Effector memory CD8-positive, alpha-beta T cell (primary cell): ENCODE measurements around the gene NT5C2.

ENCODE experiments used
- ATAC-seq: fragments of 150-1000 bp; cut with Tn5 transposase; replicated peaks from 2 replicates; pipeline ENCODE4 v1.10.0; 2021; ENCODE audit warnings: mild to moderate bottlenecking, moderate library complexity
- DNase-seq, 3 experiments: peaks; one replicate each; pipeline ENCODE4 v3.0.0; 2021
- H3K27ac Mint-ChIP-seq, 2 donors: one replicate each; pipeline ENCODE4 v1.8.0; 2022; ENCODE audit warnings: mild to moderate bottlenecking in 2 of 2, mixed read lengths in 2 of 2, moderate library complexity in 2 of 2
- H3K27me3 Mint-ChIP-seq, 2 donors: one replicate each; pipeline ENCODE4 v1.8.0; 2022; ENCODE audit warnings: mixed read lengths in 2 of 2
- H3K36me3 Mint-ChIP-seq: one replicate; pipeline ENCODE4 v1.8.0; 2022; ENCODE audit warnings: mild to moderate bottlenecking, moderate library complexity, mixed read lengths; ENCODE audit not compliant: insufficient read depth
- H3K4me1 Mint-ChIP-seq, 2 donors: one replicate each; pipeline ENCODE4 v1.8.0; 2022; ENCODE audit warnings: low read depth in 2 of 2, mixed read lengths in 2 of 2
- H3K4me3 Mint-ChIP-seq, 2 donors: one replicate each; pipeline ENCODE4 v1.8.0; 2022; ENCODE audit warnings: mild to moderate bottlenecking in 2 of 2, mixed read lengths in 2 of 2, moderate library complexity in 2 of 2
- H3K9me3 Mint-ChIP-seq, 2 donors: one replicate each; pipeline ENCODE4 v1.8.0; 2022; ENCODE audit warnings: mixed read lengths in 2 of 2

NT5C2 gene

DNA sequence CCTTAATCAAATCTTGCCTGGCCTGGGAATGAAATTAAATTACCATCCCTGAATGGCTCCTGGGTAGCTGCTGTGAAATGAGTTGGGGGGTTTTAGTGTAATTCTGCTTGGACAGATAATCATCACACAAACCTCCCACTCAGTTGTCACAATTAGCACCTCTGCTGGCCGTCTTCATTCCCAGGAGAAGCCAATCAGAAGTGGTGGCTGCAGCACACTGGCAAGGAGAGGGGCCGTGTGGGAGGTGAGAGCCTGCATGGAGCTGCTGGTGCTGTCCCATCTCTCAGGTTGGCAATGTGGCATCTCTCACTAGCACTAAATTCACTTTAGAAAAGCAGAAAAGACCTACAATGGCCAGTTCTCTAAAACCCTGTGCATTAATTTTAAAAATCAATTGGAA, 92.5 kb downstream of the NT5C2 start:
- H3K27me3 Mint-ChIP-seq: no peaks in the 10 kb centered on the region
- peaks cover 0 to 2% of the 10 kb centered on the region in 2 donors for H3K4me1 Mint-ChIP-seq
- peaks cover 45% of the 10 kb centered on the region for H3K36me3 Mint-ChIP-seq
- DNase-seq (no peak), ATAC-seq (no peak)
- H3K4me3 Mint-ChIP-seq: no peak overlapping the region
- H3K9me3 Mint-ChIP-seq: no peaks in the 10 kb centered on the region
- peak overlapping the region in 1 of 2 donors; percentile 28 for H3K27ac Mint-ChIP-seq

DNA sequence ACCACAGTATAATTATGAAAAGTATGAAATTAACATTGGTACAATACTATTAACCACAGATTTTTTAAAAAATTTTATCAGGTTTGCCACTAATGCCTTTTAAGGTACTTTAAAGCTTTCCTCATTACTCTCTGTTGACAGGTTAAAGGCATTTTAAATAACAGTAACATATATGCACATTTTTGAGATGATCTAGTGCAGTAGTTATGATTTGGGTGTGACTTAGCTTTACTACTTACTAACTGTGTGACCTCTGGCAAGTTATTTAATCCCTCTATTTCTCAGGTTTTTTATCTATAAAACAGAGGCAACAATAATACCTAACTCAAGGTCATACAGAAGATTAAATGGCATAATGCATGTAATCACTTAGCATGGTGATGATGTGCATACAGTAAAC, 94.8 kb downstream of the NT5C2 start:
- no peak for ATAC-seq
- no peak for DNase-seq
- H3K9me3 Mint-ChIP-seq: no peaks in the 10 kb centered on the region
- no peak overlapping the region for H3K4me3 Mint-ChIP-seq
- peaks cover 0 to 2% of the 10 kb centered on the region in 2 donors for H3K4me1 Mint-ChIP-seq
- H3K27ac Mint-ChIP-seq: peak overlapping the region in 1 of 2 donors; percentile 4
- no peaks in the 10 kb centered on the region for H3K27me3 Mint-ChIP-seq
- H3K36me3 Mint-ChIP-seq: peaks cover 58% of the 10 kb centered on the region

DNA sequence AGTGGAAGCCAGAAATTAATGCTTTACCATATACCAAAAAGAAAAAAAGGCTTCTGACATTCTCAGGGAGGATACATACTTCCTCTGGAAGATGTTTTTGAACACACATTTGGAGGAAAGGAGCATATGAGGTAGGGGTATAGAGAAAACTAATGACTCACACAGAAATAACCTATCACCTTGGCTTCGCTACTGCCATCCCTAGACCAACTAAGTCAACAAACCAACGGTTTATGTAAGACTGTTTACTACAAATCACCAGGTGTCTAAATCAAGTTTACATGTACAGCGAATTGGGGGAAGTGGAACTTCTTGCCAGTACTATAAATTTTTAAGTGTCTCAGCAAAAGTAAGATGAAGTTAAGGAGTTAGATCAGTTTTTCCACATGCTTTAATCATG, 96.9 kb downstream of the NT5C2 start:
- Mint-ChIP-seq H3K36me3 (peaks cover 73% of the 10 kb centered on the region), H3K27ac (peak overlapping the region; percentile 44 to 49), H3K4me3 (no peak overlapping the region), H3K27me3 (no peaks in the 10 kb centered on the region), H3K9me3 (no peaks in the 10 kb centered on the region), H3K4me1 (no peaks in the 10 kb centered on the region)
- no peak for ATAC-seq
- DNase-seq: no peak

DNA sequence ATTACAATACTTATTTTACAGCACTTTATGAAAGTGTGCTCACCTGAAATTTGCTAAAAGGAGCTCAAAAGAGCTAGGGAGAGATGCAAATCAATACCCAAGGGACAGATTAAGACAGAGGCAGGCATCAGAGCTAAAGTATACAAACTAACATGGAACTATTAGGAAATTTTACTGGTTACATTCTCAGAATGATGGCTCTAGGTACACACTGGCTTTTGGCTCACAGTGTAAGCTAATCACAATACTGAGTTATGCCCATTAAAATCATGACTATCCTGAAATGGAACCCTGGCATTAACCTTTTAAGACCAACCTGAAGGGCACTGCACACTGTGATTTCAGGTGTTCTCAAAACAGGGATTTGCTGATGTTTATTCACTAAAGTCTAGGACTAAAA, 98.1 kb downstream of the NT5C2 start:
- no peaks in the 10 kb centered on the region for H3K27me3 Mint-ChIP-seq
- H3K27ac Mint-ChIP-seq: no peak overlapping the region
- no peak for ATAC-seq

DNA sequence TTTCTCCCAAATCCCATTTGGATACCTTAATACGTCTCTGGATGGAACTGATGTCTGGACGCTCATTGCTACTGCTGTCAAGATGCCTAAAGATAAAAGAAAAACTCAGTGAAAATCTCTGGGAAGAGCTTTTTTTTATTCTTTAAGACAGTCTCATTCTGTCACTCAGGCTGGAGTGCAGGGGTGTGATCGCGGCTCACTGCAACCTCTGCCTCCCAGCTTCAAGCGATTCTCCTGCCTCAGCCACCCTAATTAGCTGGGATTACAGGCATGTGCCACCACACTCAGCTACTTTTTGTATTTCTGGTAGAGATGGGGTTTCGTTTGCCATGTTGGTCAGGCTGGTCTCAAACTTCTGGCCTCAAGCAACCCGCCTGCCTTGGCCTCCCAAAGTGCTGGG, 102.2 kb downstream of the NT5C2 start:
- H3K27me3 Mint-ChIP-seq: no peaks in the 10 kb centered on the region
- no peaks in the 10 kb centered on the region for H3K9me3 Mint-ChIP-seq
- H3K36me3 Mint-ChIP-seq: peaks cover 65% of the 10 kb centered on the region
- H3K4me3 Mint-ChIP-seq: no peak overlapping the region
- no peaks in the 10 kb centered on the region for H3K4me1 Mint-ChIP-seq
- H3K27ac Mint-ChIP-seq: peak overlapping the region in 1 of 2 donors; percentile 59
- ATAC-seq: no peak
- DNase-seq: no peak

More for the DNA sequence above, 98.1 kb downstream of the NT5C2 start:
- no peak for DNase-seq
- Mint-ChIP-seq H3K36me3 (peaks cover 71% of the 10 kb centered on the region), H3K4me1 (no peaks in the 10 kb centered on the region), H3K9me3 (no peaks in the 10 kb centered on the region), H3K4me3 (no peak overlapping the region)

DNA sequence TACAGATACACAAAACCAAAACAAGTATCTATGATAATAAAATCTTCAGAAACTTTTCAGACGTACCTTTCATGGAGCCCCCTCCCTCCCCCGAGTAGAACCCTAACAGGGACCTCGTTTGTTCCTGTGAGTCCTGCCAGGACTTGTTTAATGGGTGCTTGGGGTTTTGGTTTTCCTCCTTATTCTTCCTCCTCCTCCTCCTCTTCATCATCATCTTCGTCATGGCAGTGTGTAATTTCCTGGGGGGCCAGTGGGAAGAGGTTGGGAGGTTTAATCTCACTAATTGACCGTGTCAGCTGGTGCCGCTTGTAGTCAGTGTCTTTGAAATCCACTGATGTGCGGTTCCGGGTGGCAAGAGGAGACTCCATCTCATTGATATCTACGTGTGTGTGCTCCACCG, 103.6 kb downstream of the NT5C2 start:
- peaks cover 68% of the 10 kb centered on the region for H3K36me3 Mint-ChIP-seq
- H3K27me3 Mint-ChIP-seq: no peaks in the 10 kb centered on the region
- no peaks in the 10 kb centered on the region for H3K4me1 Mint-ChIP-seq
- H3K9me3 Mint-ChIP-seq: no peaks in the 10 kb centered on the region
- H3K27ac Mint-ChIP-seq: peak overlapping the region in 1 of 2 donors; percentile 3
- no peak for DNase-seq
- H3K4me3 Mint-ChIP-seq: no peak overlapping the region
- no peak for ATAC-seq

DNA sequence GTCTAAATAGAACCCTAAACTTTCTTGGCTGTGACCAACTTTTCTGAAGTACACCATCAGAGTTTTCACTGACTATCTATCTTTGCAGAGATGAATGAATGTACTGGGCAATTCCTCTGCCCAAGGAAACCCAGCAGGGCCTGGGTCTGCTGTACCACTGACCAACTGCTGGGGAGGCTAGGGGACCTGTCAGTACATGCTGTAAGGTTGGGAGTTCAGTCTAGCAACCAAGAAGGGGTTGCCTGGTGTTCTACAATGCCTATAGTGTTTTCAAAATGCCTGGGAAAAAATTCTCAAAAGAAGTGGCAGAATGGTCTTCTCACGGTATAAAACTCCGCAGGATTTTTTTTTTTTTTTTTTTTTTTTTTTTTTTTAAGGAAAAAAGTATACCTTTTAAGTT, 106.3 kb downstream of the NT5C2 start:
- Mint-ChIP-seq H3K9me3 (no peaks in the 10 kb centered on the region), H3K4me1 (no peaks in the 10 kb centered on the region), H3K36me3 (peaks cover 49% of the 10 kb centered on the region), H3K4me3 (no peak overlapping the region), H3K27me3 (no peaks in the 10 kb centered on the region), H3K27ac (no peak overlapping the region)
- DNase-seq (no peak), ATAC-seq (no peak)

DNA sequence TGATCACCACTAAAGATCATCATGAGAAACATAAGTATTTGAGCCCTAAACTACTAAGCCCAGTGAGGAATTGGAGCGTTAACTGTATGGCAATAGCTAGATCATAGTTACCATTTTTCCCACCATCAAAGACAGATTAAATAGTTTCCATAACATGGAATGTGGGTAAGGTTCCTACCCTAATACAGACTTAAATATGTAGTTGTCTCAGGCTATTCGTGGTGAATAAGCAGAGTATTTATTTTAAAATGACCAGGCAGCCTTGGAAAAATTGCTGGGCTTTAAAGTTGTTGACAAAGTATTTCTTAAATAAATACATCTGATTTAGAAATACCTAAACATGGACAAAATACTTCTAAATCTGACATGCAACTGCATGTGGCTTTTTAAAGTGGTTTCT, 106.8 kb downstream of the NT5C2 start:
- H3K36me3 Mint-ChIP-seq: peaks cover 44% of the 10 kb centered on the region

DNA sequence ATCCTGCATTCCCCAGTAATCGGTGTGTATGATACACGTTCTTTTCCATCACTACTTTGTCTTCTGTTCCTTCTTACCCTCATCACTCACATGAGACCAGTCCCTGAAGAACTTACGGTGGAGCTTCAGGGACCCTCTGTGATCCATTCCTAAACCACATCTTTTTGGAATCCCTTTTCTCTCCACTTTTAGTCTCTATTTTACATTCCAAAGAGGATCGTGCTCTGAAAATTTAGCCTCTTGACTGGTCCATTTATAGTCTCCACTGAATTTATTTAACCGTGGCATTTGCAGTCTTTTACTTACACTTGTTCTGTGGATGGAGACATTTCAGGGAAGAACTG, 109.1 kb downstream of the NT5C2 start:
- H3K27ac Mint-ChIP-seq: no peak overlapping the region
- H3K4me3 Mint-ChIP-seq: no peak overlapping the region
- peaks cover 0 to 3% of the 10 kb centered on the region in 2 donors for H3K4me1 Mint-ChIP-seq
- peaks cover 26% of the 10 kb centered on the region for H3K36me3 Mint-ChIP-seq
- no peaks in the 10 kb centered on the region for H3K9me3 Mint-ChIP-seq
- no peaks in the 10 kb centered on the region for H3K27me3 Mint-ChIP-seq
- no peak for ATAC-seq
- DNase-seq: no peak

More for the DNA sequence above, 106.8 kb downstream of the NT5C2 start:
- Mint-ChIP-seq H3K4me3 (no peak overlapping the region), H3K27me3 (no peaks in the 10 kb centered on the region), H3K9me3 (no peaks in the 10 kb centered on the region), H3K27ac (no peak overlapping the region), H3K4me1 (no peaks in the 10 kb centered on the region)
- DNase-seq: no peak
- ATAC-seq: no peak

DNA sequence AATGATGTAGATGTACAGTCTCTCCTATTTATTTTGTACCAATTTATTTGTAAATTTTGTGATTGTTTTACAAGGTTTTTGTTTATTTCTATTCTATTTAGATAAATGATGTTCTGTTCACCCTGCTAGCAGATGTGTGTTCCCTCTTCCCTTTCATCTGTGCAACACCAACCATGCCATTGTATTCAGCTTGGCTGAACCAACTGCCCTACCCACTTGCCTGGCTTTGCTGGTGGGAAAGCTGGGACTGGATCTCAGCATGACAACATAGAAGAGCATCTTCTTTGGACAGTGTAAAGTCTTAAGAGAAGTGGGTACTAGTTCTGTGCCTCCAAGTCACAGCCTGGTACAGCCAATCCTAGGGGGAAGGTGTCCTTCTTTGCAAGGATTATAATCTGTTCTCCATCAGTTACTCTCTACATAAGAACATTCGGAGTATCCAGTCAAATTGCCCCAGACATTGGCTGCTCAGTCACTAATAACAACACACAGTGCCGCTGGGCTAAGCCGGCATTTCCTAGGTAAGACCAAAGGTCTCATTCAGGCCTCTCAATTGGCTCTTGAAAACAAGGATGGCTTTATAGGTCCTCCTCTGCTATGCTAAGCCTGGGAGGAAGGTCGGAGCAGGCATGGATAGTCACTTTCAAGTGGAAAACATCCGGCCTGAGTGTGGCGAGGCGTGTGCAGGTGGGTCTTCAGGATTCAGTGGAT, 109.7 kb downstream of the NT5C2 start:
- Mint-ChIP-seq H3K27ac (peak overlapping the region; percentile 39 to 73), H3K27me3 (no peaks in the 10 kb centered on the region), H3K36me3 (peaks cover 22% of the 10 kb centered on the region), H3K4me3 (no peak overlapping the region), H3K9me3 (no peaks in the 10 kb centered on the region), H3K4me1 (peaks cover 0 to 3% of the 10 kb centered on the region in 2 donors)
- DNase-seq: no peak
- no peak for ATAC-seq

DNA sequence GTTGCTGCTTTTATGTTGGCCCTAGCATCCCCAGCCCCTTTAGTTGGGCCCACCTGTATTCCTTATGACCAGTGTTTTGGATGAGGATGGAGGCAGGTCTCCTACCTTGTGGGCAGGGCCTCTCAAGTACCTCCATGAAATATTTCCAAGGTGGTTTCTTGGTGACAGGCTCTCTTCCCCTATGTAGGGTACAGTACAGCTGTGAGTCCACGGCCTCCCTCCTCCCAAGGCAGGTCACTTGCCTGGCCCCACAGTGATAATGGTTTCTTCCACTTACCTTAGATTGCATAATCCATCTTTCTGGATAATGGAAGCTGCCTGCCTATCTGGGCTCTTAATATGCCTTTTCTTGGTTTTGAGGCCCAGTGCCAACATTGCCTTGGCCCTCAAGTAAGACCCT, 110.4 kb downstream of the NT5C2 start:
- no peaks in the 10 kb centered on the region for H3K27me3 Mint-ChIP-seq
- H3K4me3 Mint-ChIP-seq: no peak overlapping the region
- no peaks in the 10 kb centered on the region for H3K9me3 Mint-ChIP-seq
- H3K27ac Mint-ChIP-seq: peak overlapping the region; percentile 39 to 73
- peaks cover 0 to 3% of the 10 kb centered on the region in 2 donors for H3K4me1 Mint-ChIP-seq
- peaks cover 19% of the 10 kb centered on the region for H3K36me3 Mint-ChIP-seq
- ATAC-seq (no peak), DNase-seq (no peak)

DNA sequence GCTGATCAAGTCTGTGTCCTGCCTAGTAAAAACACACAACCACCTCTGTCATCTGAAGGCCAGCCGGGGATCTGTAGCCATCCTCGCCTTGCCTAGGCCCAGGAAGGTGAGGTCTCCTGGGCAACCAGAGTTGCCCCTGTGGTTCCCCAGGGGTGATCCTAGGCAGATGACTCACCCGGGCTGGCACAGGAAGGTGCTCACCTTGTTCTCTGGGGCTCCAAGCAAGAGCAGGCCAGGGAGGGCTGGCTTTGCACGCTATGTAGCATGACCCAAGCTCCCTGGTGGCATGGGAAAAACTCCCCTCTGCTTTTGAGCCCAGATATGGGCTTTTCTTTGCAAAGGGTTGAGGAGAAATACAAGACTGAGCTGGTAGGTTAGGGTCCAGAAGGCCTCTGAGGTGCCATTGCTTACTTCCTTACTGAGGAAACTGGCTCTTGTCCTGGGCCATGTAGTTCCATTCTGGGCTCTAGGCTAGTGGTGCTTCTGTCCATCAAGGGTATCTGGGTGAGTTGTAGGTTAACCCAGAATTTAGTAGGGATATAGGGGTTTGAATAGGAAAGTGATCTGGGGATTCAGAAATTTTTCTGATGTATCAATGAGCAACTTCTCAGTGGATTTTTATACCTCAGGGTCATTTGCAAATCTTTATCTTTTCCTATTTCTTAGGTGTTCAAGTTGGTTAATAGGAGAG, 112.0 kb downstream of the NT5C2 start:
- Mint-ChIP-seq H3K9me3 (no peaks in the 10 kb centered on the region), H3K4me1 (peaks cover 0 to 3% of the 10 kb centered on the region in 2 donors), H3K36me3 (peaks cover 28% of the 10 kb centered on the region), H3K4me3 (no peak overlapping the region), H3K27me3 (no peaks in the 10 kb centered on the region), H3K27ac (no peak overlapping the region)
- no peak for DNase-seq
- ATAC-seq: no peak

DNA sequence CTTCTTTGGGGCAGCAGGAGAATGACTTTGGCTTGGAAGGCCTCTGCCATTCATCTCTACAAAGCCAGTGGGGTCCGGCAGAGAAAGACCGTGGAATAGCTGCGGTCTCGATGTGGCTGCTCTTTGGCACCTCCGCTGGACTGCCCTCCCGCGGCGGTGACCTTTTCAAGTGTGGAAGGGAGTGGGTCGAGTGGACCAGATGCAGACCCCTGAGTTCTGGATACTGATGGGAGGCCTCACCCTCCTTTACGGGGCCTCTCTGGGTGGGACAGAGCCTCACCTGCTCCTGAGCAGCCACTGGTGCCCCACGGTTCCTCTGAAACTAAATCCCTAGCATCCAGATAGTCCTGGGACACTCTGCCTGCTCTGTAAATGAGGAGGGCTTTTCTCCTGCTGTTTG, 113.1 kb downstream of the NT5C2 start:
- DNase-seq: no peak
- Mint-ChIP-seq H3K27ac (no peak overlapping the region), H3K9me3 (no peaks in the 10 kb centered on the region), H3K4me3 (no peak overlapping the region), H3K4me1 (peaks cover 0 to 3% of the 10 kb centered on the region in 2 donors), H3K27me3 (no peaks in the 10 kb centered on the region), H3K36me3 (peaks cover 19% of the 10 kb centered on the region)
- no peak for ATAC-seq

DNA sequence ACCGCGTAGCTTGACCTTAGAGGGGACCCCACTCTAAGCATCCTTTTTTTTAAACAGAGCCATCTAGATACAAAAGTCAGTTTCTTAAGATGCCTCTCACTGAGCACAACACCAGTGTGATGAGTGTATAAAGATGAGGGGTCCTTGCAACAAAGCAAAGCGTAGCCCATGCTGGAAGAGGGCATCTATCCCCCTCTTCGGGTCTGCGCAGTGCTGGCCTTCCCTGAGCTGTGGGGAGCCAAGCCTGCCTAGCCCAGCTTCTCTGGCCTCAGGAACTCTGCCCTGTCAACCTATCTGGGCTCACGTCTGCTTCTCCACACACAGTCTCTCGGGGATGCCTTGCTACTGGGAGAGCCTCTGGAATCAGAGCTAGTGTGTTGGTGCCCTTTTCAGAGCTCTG, 114.0 kb downstream of the NT5C2 start:
- Mint-ChIP-seq H3K36me3 (peaks cover 19% of the 10 kb centered on the region), H3K9me3 (no peaks in the 10 kb centered on the region), H3K4me1 (peaks cover 0 to 3% of the 10 kb centered on the region in 2 donors), H3K27ac (no peak overlapping the region), H3K4me3 (no peak overlapping the region), H3K27me3 (no peaks in the 10 kb centered on the region)
- ATAC-seq (no peak), DNase-seq (no peak)
